ENCODE data around the gene PDZRN3. TPM values are rescaled to one million over a fixed set of nuclear protein-coding genes. Genes with fewer than 3 reads are reported as not detected.

The PDZRN3 gene
- total and polyA plus RNA-seq, 2 experiments from 2014 or later: 7.5 to 14.0 TPM

DNA sequence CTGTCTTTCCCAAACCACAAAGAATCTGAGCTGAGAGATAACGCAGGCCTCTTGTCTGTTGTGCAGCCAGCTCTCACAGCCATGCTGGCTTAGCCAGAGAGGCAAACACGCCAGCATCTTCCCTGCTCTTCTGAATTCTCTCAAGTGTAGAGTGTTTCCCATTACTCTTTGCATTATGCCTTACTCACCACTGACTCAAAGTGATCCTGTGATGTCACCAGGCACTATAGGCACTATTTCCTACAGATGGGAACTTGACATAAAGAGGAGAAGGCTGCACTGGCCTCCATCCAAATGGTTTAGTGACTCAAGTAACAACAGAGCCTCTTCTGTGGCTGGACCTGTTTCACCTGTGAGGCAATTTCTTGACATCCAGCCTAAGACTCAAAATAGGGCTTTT is 44.4 kb downstream of the PDZRN3 start:
- Mint-ChIP-seq H3K27me3 (ENCODE audit: insufficient read depth, low read depth, poor library complexity) (peaks cover 3% of the 10 kb centered on the region), H3K4me1 (peaks cover 13% of the 10 kb centered on the region), H3K4me3 (no peak overlapping the region), H3K36me3 (ENCODE audit: low read depth) (no peaks in the 10 kb centered on the region), H3K27ac (no peak overlapping the region), H3K9me3 (no peaks in the 10 kb centered on the region)
- no peaks in the 10 kb centered on the region for H3K4me1 ChIP-seq (ENCODE audit: insufficient read depth)
- H3K36me3 ChIP-seq (ENCODE audit: insufficient read depth): no peaks in the 10 kb centered on the region
- no peaks in the 10 kb centered on the region for H3K9me2 ChIP-seq (ENCODE audit: insufficient read depth)
- no peak for DNase-seq (ENCODE audit: low spot score)
- no peak overlapping the region for H3K27ac ChIP-seq (ENCODE audit: low read depth)
- H3K4me3 ChIP-seq: no peak overlapping the region
- no peak for TF ChIP-seq ZNF331 (CRISPR knock-in tag; IDR thresholded peaks at IDR 0.05; ENCODE audit: low read depth)
- no peak for TF ChIP-seq EZH2 (IDR thresholded peaks at IDR 0.05; ENCODE audit: low read depth, unreplicated experiment)
- TF ChIP-seq, protein P1, sequence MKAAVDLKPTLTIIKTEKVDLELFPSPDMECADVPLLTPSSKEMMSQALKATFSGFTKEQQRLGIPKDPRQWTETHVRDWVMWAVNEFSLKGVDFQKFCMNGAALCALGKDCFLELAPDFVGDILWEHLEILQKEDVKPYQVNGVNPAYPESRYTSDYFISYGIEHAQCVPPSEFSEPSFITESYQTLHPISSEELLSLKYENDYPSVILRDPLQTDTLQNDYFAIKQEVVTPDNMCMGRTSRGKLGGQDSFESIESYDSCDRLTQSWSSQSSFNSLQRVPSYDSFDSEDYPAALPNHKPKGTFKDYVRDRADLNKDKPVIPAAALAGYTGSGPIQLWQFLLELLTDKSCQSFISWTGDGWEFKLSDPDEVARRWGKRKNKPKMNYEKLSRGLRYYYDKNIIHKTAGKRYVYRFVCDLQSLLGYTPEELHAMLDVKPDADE (IDR thresholded peaks at IDR 0.05): no peak
- TF ChIP-seq NANOG (IDR thresholded peaks at IDR 0.05; ENCODE audit: borderline replicate concordance): no peak
- no peak for TF ChIP-seq ZNF114 (CRISPR knock-in tag; IDR thresholded peaks at IDR 0.05)
- TF ChIP-seq, protein P2, sequence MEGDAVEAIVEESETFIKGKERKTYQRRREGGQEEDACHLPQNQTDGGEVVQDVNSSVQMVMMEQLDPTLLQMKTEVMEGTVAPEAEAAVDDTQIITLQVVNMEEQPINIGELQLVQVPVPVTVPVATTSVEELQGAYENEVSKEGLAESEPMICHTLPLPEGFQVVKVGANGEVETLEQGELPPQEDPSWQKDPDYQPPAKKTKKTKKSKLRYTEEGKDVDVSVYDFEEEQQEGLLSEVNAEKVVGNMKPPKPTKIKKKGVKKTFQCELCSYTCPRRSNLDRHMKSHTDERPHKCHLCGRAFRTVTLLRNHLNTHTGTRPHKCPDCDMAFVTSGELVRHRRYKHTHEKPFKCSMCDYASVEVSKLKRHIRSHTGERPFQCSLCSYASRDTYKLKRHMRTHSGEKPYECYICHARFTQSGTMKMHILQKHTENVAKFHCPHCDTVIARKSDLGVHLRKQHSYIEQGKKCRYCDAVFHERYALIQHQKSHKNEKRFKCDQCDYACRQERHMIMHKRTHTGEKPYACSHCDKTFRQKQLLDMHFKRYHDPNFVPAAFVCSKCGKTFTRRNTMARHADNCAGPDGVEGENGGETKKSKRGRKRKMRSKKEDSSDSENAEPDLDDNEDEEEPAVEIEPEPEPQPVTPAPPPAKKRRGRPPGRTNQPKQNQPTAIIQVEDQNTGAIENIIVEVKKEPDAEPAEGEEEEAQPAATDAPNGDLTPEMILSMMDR (conservative IDR thresholded peaks at IDR 0.05; ENCODE audit: low read depth in 2 of 2): no peak
- H4K20me1 ChIP-seq (replicated peaks; ENCODE audit: insufficient read depth): no peaks in the 10 kb centered on the region
- no peak overlapping the region for H3K4me2 ChIP-seq
- no peaks in the 10 kb centered on the region for H3F3A ChIP-seq (replicated peaks; ENCODE audit: low read depth)
- no peak overlapping the region for H2AFZ ChIP-seq
- H3K27me3 ChIP-seq (ENCODE audit: insufficient read depth): no peaks in the 10 kb centered on the region
- ATAC-seq: no peak
- H3K79me2 ChIP-seq (replicated peaks; ENCODE audit: insufficient read depth): no peaks in the 10 kb centered on the region

DNA sequence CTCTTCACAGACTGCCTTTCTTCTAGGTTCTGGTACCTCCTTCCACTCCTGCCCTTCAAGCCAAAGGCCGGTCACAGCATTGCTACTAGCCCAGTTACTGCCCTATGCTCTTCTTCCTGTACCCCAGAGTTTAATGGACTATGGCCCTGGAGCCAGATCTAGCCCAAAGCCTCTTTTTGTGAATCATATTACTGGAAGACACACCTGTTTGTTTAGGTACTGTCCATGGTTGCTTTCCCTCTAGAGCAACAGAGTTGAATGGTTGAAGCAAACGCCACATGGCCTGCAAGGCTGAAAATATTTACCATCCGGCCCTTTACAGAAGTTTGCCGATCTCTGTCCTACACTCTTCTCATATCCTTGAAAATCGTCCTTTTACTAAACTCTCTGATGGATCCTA is 47.0 kb downstream of the PDZRN3 start:
- Histone ChIP-seq H3K79me2 (replicated peaks; ENCODE audit: insufficient read depth) (no peaks in the 10 kb centered on the region), H3K27ac (ENCODE audit: low read depth) (no peak overlapping the region), H3K27me3 (ENCODE audit: insufficient read depth) (no peaks in the 10 kb centered on the region), H3K4me1 (ENCODE audit: insufficient read depth) (no peaks in the 10 kb centered on the region), H4K20me1 (replicated peaks; ENCODE audit: insufficient read depth) (no peaks in the 10 kb centered on the region), H3K4me3 (no peak overlapping the region), H3F3A (replicated peaks; ENCODE audit: low read depth) (no peaks in the 10 kb centered on the region), H3K4me2 (no peak overlapping the region), H3K36me3 (ENCODE audit: insufficient read depth) (no peaks in the 10 kb centered on the region), H2AFZ (no peak overlapping the region), H3K9me2 (ENCODE audit: insufficient read depth) (no peaks in the 10 kb centered on the region)
- Mint-ChIP-seq H3K36me3 (ENCODE audit: low read depth) (no peaks in the 10 kb centered on the region), H3K27ac (no peak overlapping the region), H3K4me1 (peaks cover 9% of the 10 kb centered on the region), H3K9me3 (no peaks in the 10 kb centered on the region), H3K4me3 (no peak overlapping the region), H3K27me3 (ENCODE audit: insufficient read depth, low read depth, poor library complexity) (peaks cover 3% of the 10 kb centered on the region)
- no peak for DNase-seq (ENCODE audit: low spot score)
- ATAC-seq: no peak
- TF ChIP-seq ZNF331 (CRISPR knock-in tag; IDR thresholded peaks at IDR 0.05; ENCODE audit: low read depth): no peak
- TF ChIP-seq EZH2 (IDR thresholded peaks at IDR 0.05; ENCODE audit: low read depth, unreplicated experiment): no peak
- TF ChIP-seq ZNF114 (CRISPR knock-in tag; IDR thresholded peaks at IDR 0.05): no peak

DNA sequence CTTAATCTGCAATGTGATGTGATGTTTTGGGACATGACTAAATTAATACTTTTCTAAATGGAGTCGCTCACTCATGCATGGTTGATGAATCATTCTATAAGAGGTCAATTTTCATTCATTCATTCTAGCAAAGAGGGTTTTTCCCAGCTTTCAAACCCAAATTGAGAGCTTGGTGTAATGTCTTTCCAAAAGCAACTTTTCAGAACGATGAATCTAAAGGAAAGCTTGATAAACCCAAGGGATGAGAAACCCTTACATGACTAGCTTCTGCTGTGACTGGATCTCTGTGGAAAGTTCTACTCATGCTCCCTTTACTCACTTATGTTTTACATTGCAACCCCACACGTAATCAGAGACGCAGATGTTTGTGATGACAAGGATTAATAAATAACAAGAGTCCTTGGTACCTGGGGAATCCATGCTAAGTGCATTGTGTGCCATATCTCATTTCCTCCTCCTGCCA is 47.7 kb downstream of the PDZRN3 start:
- Mint-ChIP-seq H3K4me1 (peaks cover 9% of the 10 kb centered on the region), H3K27ac (no peak overlapping the region), H3K4me3 (no peak overlapping the region), H3K9me3 (no peaks in the 10 kb centered on the region), H3K36me3 (ENCODE audit: low read depth) (no peaks in the 10 kb centered on the region), H3K27me3 (ENCODE audit: insufficient read depth, low read depth, poor library complexity) (peaks cover 2% of the 10 kb centered on the region)
- H3K4me3 ChIP-seq: no peak overlapping the region
- H3K79me2 ChIP-seq (replicated peaks; ENCODE audit: insufficient read depth): no peaks in the 10 kb centered on the region
- no peaks in the 10 kb centered on the region for H3K9me2 ChIP-seq (ENCODE audit: insufficient read depth)
- no peak overlapping the region for H3K27ac ChIP-seq (ENCODE audit: low read depth)
- H3K27me3 ChIP-seq (ENCODE audit: insufficient read depth): no peaks in the 10 kb centered on the region
- H3K36me3 ChIP-seq (ENCODE audit: insufficient read depth): no peaks in the 10 kb centered on the region
- H3K4me1 ChIP-seq (ENCODE audit: insufficient read depth): no peaks in the 10 kb centered on the region
- H2AFZ ChIP-seq: no peak overlapping the region
- TF ChIP-seq, protein P3, sequence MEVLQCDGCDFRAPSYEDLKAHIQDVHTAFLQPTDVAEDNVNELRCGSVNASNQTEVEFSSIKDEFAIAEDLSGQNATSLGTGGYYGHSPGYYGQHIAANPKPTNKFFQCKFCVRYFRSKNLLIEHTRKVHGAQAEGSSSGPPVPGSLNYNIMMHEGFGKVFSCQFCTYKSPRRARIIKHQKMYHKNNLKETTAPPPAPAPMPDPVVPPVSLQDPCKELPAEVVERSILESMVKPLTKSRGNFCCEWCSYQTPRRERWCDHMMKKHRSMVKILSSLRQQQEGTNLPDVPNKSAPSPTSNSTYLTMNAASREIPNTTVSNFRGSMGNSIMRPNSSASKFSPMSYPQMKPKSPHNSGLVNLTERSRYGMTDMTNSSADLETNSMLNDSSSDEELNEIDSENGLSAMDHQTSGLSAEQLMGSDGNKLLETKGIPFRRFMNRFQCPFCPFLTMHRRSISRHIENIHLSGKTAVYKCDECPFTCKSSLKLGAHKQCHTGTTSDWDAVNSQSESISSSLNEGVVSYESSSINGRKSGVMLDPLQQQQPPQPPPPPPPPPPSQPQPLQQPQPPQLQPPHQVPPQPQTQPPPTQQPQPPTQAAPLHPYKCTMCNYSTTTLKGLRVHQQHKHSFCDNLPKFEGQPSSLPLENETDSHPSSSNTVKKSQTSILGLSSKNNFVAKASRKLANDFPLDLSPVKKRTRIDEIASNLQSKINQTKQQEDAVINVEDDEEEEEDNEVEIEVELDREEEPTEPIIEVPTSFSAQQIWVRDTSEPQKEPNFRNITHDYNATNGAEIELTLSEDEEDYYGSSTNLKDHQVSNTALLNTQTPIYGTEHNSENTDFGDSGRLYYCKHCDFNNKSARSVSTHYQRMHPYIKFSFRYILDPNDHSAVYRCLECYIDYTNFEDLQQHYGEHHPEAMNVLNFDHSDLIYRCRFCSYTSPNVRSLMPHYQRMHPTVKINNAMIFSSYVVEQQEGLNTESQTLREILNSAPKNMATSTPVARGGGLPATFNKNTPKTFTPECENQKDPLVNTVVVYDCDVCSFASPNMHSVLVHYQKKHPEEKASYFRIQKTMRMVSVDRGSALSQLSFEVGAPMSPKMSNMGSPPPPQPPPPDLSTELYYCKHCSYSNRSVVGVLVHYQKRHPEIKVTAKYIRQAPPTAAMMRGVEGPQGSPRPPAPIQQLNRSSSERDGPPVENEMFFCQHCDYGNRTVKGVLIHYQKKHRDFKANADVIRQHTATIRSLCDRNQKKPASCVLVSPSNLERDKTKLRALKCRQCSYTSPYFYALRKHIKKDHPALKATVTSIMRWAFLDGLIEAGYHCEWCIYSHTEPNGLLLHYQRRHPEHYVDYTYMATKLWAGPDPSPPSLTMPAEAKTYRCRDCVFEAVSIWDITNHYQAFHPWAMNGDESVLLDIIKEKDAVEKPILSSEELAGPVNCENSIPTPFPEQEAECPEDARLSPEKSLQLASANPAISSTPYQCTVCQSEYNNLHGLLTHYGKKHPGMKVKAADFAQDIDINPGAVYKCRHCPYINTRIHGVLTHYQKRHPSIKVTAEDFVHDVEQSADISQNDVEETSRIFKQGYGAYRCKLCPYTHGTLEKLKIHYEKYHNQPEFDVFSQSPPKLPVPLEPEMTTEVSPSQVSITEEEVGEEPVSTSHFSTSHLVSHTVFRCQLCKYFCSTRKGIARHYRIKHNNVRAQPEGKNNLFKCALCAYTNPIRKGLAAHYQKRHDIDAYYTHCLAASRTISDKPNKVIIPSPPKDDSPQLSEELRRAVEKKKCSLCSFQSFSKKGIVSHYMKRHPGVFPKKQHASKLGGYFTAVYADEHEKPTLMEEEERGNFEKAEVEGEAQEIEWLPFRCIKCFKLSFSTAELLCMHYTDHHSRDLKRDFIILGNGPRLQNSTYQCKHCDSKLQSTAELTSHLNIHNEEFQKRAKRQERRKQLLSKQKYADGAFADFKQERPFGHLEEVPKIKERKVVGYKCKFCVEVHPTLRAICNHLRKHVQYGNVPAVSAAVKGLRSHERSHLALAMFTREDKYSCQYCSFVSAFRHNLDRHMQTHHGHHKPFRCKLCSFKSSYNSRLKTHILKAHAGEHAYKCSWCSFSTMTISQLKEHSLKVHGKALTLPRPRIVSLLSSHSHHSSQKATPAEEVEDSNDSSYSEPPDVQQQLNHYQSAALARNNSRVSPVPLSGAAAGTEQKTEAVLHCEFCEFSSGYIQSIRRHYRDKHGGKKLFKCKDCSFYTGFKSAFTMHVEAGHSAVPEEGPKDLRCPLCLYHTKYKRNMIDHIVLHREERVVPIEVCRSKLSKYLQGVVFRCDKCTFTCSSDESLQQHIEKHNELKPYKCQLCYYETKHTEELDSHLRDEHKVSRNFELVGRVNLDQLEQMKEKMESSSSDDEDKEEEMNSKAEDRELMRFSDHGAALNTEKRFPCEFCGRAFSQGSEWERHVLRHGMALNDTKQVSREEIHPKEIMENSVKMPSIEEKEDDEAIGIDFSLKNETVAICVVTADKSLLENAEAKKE (CRISPR knock-in tag; IDR thresholded peaks at IDR 0.05): no peak
- no peaks in the 10 kb centered on the region for H4K20me1 ChIP-seq (replicated peaks; ENCODE audit: insufficient read depth)
- H3K4me2 ChIP-seq: no peak overlapping the region
- H3F3A ChIP-seq (replicated peaks; ENCODE audit: low read depth): no peaks in the 10 kb centered on the region
- ATAC-seq (no peak), DNase-seq (ENCODE audit: low spot score) (no peak)
